HCT116 (cell line): ENCODE measurements around the gene ACHE.

Experiments used
- EGR1 ChIP-seq: IDR thresholded peaks from 2 replicates; pipeline ENCODE4 v1.6.1; 2012; ENCODE audit warnings: low read depth
- RAD21 ChIP-seq: IDR thresholded peaks from 2 replicates; pipeline ENCODE4 v1.6.1; 2012; ENCODE audit warnings: low read depth, mild to moderate bottlenecking
- YY1 ChIP-seq: IDR thresholded peaks from 2 replicates; pipeline ENCODE4 v1.6.1; 2011; ENCODE audit warnings: low read length, low read depth, moderate library complexity, mild to moderate bottlenecking; ENCODE audit not compliant: insufficient replicate concordance; ENCODE audit errors: extremely low read depth
- ZFX ChIP-seq: fragments of 450-650 bp; IDR thresholded peaks from 2 replicates; pipeline ENCODE4 v1.6.1; 2017
- TF ChIP-seq, protein P1 (sequence below), 3 experiments: fragments of 200-600 bp in 1 of 3; sonication (generic) in 1 of 3; IDR thresholded peaks in 2 of 3; conservative IDR thresholded peaks in 1 of 3; 2 replicates each; pipeline ENCODE4 v1.5.1; 2012 to 2017; ENCODE audit warnings: low read depth in 2 of 3, low read length in 2 of 3, antibody characterized with exemption in 1 of 3, borderline replicate concordance in 1 of 3, control low read depth in 1 of 3, mild to moderate bottlenecking in 1 of 3, mixed read lengths in 1 of 3, mixed run types in 1 of 3, moderate library complexity in 1 of 3; ENCODE audit not compliant: insufficient read depth in 1 of 3

DNA sequence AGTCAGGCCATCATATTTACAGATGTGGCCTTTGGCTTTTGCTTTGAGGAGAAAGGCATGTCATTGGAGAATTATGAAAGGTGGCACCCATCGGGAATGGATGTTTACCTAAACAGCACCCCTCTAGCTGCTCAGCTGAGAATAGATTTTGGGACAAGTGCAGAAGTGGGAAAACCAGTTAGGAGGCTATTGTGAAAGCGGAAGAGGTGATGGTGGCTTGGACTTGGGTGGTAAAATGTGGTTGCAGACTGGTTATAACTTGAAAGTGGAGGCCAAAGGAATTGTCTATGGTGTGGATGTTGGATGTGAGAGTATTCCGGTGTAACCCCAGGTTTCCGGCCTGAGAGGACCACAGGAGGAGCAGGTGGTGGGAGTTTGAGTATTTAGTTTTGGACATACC is 48.3 kb downstream of the ACHE start:
- TF ChIP-seq RAD21 (no peak), EGR1 (no peak), ZFX (no peak), YY1 (no peak)
- TF ChIP-seq, protein P1, sequence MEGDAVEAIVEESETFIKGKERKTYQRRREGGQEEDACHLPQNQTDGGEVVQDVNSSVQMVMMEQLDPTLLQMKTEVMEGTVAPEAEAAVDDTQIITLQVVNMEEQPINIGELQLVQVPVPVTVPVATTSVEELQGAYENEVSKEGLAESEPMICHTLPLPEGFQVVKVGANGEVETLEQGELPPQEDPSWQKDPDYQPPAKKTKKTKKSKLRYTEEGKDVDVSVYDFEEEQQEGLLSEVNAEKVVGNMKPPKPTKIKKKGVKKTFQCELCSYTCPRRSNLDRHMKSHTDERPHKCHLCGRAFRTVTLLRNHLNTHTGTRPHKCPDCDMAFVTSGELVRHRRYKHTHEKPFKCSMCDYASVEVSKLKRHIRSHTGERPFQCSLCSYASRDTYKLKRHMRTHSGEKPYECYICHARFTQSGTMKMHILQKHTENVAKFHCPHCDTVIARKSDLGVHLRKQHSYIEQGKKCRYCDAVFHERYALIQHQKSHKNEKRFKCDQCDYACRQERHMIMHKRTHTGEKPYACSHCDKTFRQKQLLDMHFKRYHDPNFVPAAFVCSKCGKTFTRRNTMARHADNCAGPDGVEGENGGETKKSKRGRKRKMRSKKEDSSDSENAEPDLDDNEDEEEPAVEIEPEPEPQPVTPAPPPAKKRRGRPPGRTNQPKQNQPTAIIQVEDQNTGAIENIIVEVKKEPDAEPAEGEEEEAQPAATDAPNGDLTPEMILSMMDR (IDR thresholded peaks at IDR 0.05 in 2 of 3, conservative IDR thresholded peaks at IDR 0.05 in 1 of 3; ENCODE audit: borderline replicate concordance in 1 of 3, insufficient read depth in 1 of 3, low read depth in 2 of 3, low read length in 2 of 3) = no peak
